H1 (cell line): Measurements from ENCODE around the gene RXRA. TPM values are rescaled to one million over a fixed set of nuclear protein-coding genes. Genes with fewer than 3 reads are reported as not detected.

Experiments
- CTCF ChIA-PET: fragments of 300-600 bp; sonication (Branson Sonifier 250); formaldehyde crosslinking; loops from one replicate; lab custom pipeline; 2021; ENCODE audit not compliant: partially characterized antibody; lab: Charles Lee
- POLR2A ChIA-PET: fragments of 300-600 bp; sonication (Branson Sonifier 250); formaldehyde crosslinking; loops from one replicate; lab custom pipeline; 2021; ENCODE audit warnings: inconsistent platforms; ENCODE audit not compliant: partially characterized antibody; lab: Charles Lee
- DNase-seq, 2 experiments: peaks; one replicate each; pipeline versions ENCODE4 v3.0.0 to v3.0.0-alpha.2; 2010 to 2022; ENCODE audit warnings: low spot score in 2 of 2, low read depth in 1 of 2, mixed read lengths in 1 of 2
- FAIRE-seq: peaks from 2 replicates; lab custom pipeline; 2011; peaks lifted over from hg19 to GRCh38; lab: Jason Lieb, UNC
- H2AFZ ChIP-seq: 2 replicates; pipeline ENCODE4 v1.8.1; 2012; ENCODE audit warnings: low read length, inconsistent platforms
- H2AK5ac ChIP-seq: 2 replicates; pipeline ENCODE4 v1.6.1; 2013; ENCODE audit warnings: low read depth, low read length
- H2BK120ac ChIP-seq: replicated peaks from 2 replicates; pipeline ENCODE3; 2013; ENCODE audit warnings: low read depth, low read length, inconsistent platforms
- H2BK12ac ChIP-seq: 2 replicates; pipeline ENCODE4 v1.6.1; 2013; ENCODE audit warnings: low read depth, low read length
- H2BK15ac ChIP-seq: 2 replicates; pipeline ENCODE4 v1.6.1; 2013; ENCODE audit warnings: low read length
- H2BK20ac ChIP-seq: 2 replicates; pipeline ENCODE4 v1.6.1; 2013; ENCODE audit warnings: low read length
- H2BK5ac ChIP-seq: 2 replicates; pipeline ENCODE4 v1.6.1; 2013; ENCODE audit warnings: low read depth, low read length
- H3K14ac ChIP-seq: 2 replicates; pipeline ENCODE4 v1.6.1; 2013; ENCODE audit warnings: inconsistent platforms; ENCODE audit not compliant: insufficient read length
- H3K18ac ChIP-seq: 2 replicates; pipeline ENCODE4 v1.6.1; 2013; ENCODE audit warnings: low read length; ENCODE audit errors: extremely low read depth
- H3K23ac ChIP-seq: 2 replicates; pipeline ENCODE4 v1.6.1; 2013; ENCODE audit warnings: inconsistent platforms; ENCODE audit not compliant: insufficient read length
- H3K23me2 ChIP-seq: 2 replicates; pipeline ENCODE4 v1.6.1; 2013; ENCODE audit warnings: low read depth, low read length
- H3K27ac ChIP-seq: 2 replicates; pipeline ENCODE4 v1.6.1; 2011; ENCODE audit warnings: low read depth, low read length, inconsistent platforms
- H3K27me3 ChIP-seq, 4 experiments: replicated peaks in 1 of 4; 1 replicate in 1 of 4; 2 replicates in 3 of 4; pipeline versions ENCODE4 v1.6.1 to v1.8.1; 2011 to 2013; ENCODE audit warnings: low read length in 3 of 4, mild to moderate bottlenecking in 3 of 4, inconsistent platforms in 2 of 4, mixed read lengths in 2 of 4, moderate library complexity in 1 of 4; ENCODE audit not compliant: control insufficient read depth in 3 of 4, insufficient read depth in 3 of 4; ENCODE audit errors: extremely low read depth in 1 of 4
- H3K36me3 ChIP-seq, 4 experiments: 2 replicates each; pipeline versions ENCODE4 v1.6.1 to v1.8.1; 2011 to 2013; ENCODE audit warnings: mild to moderate bottlenecking in 4 of 4, low read length in 3 of 4, moderate library complexity in 2 of 4, control low read depth in 1 of 4, inconsistent platforms in 1 of 4; ENCODE audit not compliant: insufficient read depth in 4 of 4, control insufficient read depth in 2 of 4
- H3K4ac ChIP-seq: replicated peaks from 2 replicates; pipeline ENCODE3; 2013; ENCODE audit warnings: low read length, low read depth, mixed read lengths, inconsistent platforms; ENCODE audit not compliant: insufficient read length
- H3K4me1 ChIP-seq, 4 experiments: replicated peaks in 1 of 4; 1 replicate in 1 of 4; 2 replicates in 3 of 4; pipeline versions ENCODE4 v1.6.1 to v1.8.1; 2011 to 2013; ENCODE audit warnings: low read length in 3 of 4, inconsistent platforms in 2 of 4, mixed read lengths in 1 of 4; ENCODE audit not compliant: insufficient read depth in 4 of 4, control insufficient read depth in 3 of 4
- H3K4me2 ChIP-seq, 2 experiments: 2 replicates each; pipeline versions ENCODE4 v1.6.1 to v1.8.1; 2011 to 2013; ENCODE audit warnings: low read depth in 2 of 2, low read length in 2 of 2, control low read depth in 1 of 2, inconsistent platforms in 1 of 2, mild to moderate bottlenecking in 1 of 2; ENCODE audit not compliant: insufficient read depth in 1 of 2
- H3K4me3 ChIP-seq, 4 experiments: fragments of 200-600, 300-600 bp in 1 of 4; sonication (generic), shearing (Covaris generic), sonication (Bioruptor Twin) in 1 of 4; 2 replicates each; pipeline versions ENCODE4 v1.5.1 to v1.8.1; 2011 to 2016; ENCODE audit warnings: low read length in 4 of 4, low read depth in 3 of 4, control low read depth in 2 of 4, inconsistent platforms in 2 of 4, mild to moderate bottlenecking in 2 of 4, mixed read lengths in 1 of 4, moderate library complexity in 1 of 4; ENCODE audit not compliant: insufficient read depth in 2 of 4; ENCODE audit errors: extremely low read depth in 1 of 4
- H3K56ac ChIP-seq: replicated peaks from 2 replicates; pipeline ENCODE3; 2013; ENCODE audit warnings: low read depth, mild to moderate bottlenecking, mixed read lengths, low read length, inconsistent platforms; ENCODE audit not compliant: insufficient read length
- H3K79me1 ChIP-seq: 2 replicates; pipeline ENCODE4 v1.6.1; 2013; ENCODE audit warnings: low read depth, low read length, control low read depth
- H3K79me2 ChIP-seq, 2 experiments: 2 replicates each; pipeline versions ENCODE4 v1.6.1 to v1.8.1; 2012 to 2013; ENCODE audit warnings: low read length in 2 of 2, mild to moderate bottlenecking in 2 of 2, inconsistent platforms in 1 of 2; ENCODE audit not compliant: insufficient read depth in 2 of 2, control insufficient read depth in 1 of 2
- H3K9ac ChIP-seq, 4 experiments: replicated peaks in 1 of 4; 1 replicate in 1 of 4; 2 replicates in 3 of 4; pipeline versions ENCODE4 v1.6.1 to v1.8.1; 2011 to 2013; ENCODE audit warnings: low read depth in 3 of 4, low read length in 3 of 4, control low read depth in 2 of 4, mild to moderate bottlenecking in 2 of 4, moderate library complexity in 2 of 4, inconsistent platforms in 1 of 4; ENCODE audit errors: extremely low read depth in 1 of 4
- H3K9me3 ChIP-seq, 2 experiments: 2 replicates each; pipeline versions ENCODE4 v1.6.1 to v1.8.1; 2012 to 2013; ENCODE audit warnings: mild to moderate bottlenecking in 2 of 2, moderate library complexity in 2 of 2, control low read depth in 1 of 2, inconsistent platforms in 1 of 2, low read depth in 1 of 2, low read length in 1 of 2, mixed read lengths in 1 of 2; ENCODE audit not compliant: insufficient read depth in 2 of 2
- H4K20me1 ChIP-seq, 2 experiments: replicated peaks in 1 of 2; 2 replicates each; pipeline versions ENCODE3 to v1.8.1; 2011 to 2013; ENCODE audit warnings: inconsistent platforms in 2 of 2, low read length in 2 of 2, mild to moderate bottlenecking in 1 of 2; ENCODE audit not compliant: insufficient read depth in 2 of 2, control insufficient read depth in 1 of 2
- H4K5ac ChIP-seq: 2 replicates; pipeline ENCODE4 v1.6.1; 2013; ENCODE audit warnings: low read length, low read depth, mixed read lengths, inconsistent platforms; ENCODE audit not compliant: insufficient read length
- H4K8ac ChIP-seq: 2 replicates; pipeline ENCODE4 v1.8.0; 2013; ENCODE audit warnings: mild to moderate bottlenecking, moderate library complexity, low read length, inconsistent platforms; ENCODE audit not compliant: insufficient read depth; ENCODE audit errors: extremely low read depth
- H4K91ac ChIP-seq: replicated peaks from 2 replicates; pipeline ENCODE3; 2013; ENCODE audit warnings: low read length, mixed read lengths, inconsistent platforms; ENCODE audit not compliant: insufficient read length
- BCL11A ChIP-seq, 2 experiments: IDR thresholded peaks; one replicate each; pipeline ENCODE4 v1.6.1; 2011; ENCODE audit warnings: low read depth in 2 of 2, low read length in 2 of 2, mild to moderate bottlenecking in 2 of 2
- CHD1 ChIP-seq: IDR thresholded peaks from 2 replicates; pipeline ENCODE4 v1.6.1; 2012; ENCODE audit warnings: low read depth, low read length, improper control_type of control experiment
- CREB1 ChIP-seq: IDR thresholded peaks from 2 replicates; pipeline ENCODE4 v1.6.1; 2012; ENCODE audit warnings: inconsistent platforms
- EP300 ChIP-seq, 2 experiments: IDR thresholded peaks; 1 replicate in 1 of 2; 2 replicates in 1 of 2; pipeline ENCODE4 v1.6.1; 2011 to 2012; ENCODE audit warnings: low read depth in 2 of 2, low read length in 2 of 2, mild to moderate bottlenecking in 2 of 2, borderline replicate concordance in 1 of 2, inconsistent platforms in 1 of 2, moderate library complexity in 1 of 2
- FOSL1 ChIP-seq: IDR thresholded peaks from 2 replicates; pipeline ENCODE4 v1.6.1; 2011; ENCODE audit warnings: mild to moderate bottlenecking, low read depth, low read length, moderate library complexity; ENCODE audit not compliant: insufficient read depth
- GTF2F1 ChIP-seq: IDR thresholded peaks from 2 replicates; pipeline ENCODE4 v1.6.1; 2012; ENCODE audit warnings: low read depth, low read length, improper control_type of control experiment, borderline replicate concordance
- HDAC2 ChIP-seq, 2 experiments: fragments of 300-600 bp in 1 of 2; sonication (generic) in 1 of 2; IDR thresholded peaks; 2 replicates each; pipeline ENCODE4 v1.6.1; 2011 to 2012; ENCODE audit warnings: low read depth in 2 of 2, low read length in 2 of 2, mild to moderate bottlenecking in 2 of 2, moderate library complexity in 2 of 2, borderline replicate concordance in 1 of 2, inconsistent platforms in 1 of 2
- PHF8 ChIP-seq: fragments of 200-600 bp; sonication (generic); conservative IDR thresholded peaks from 2 replicates; pipeline ENCODE4 v1.7.1; 2012; ENCODE audit warnings: low read depth, mild to moderate bottlenecking, inconsistent platforms, low read length, moderate library complexity
- POLR2A ChIP-seq, 2 experiments: IDR thresholded peaks; 1 replicate in 1 of 2; 2 replicates in 1 of 2; pipeline ENCODE4 v1.6.1; 2011; ENCODE audit warnings: low read depth in 2 of 2, low read length in 2 of 2, mild to moderate bottlenecking in 2 of 2; ENCODE audit errors: control extremely low read depth in 1 of 2
- POU5F1 ChIP-seq: IDR thresholded peaks from 2 replicates; pipeline ENCODE4 v1.6.1; 2011; ENCODE audit warnings: low read depth, mild to moderate bottlenecking, low read length, moderate library complexity
- RFX5 ChIP-seq: IDR thresholded peaks from 2 replicates; pipeline ENCODE4 v1.6.1; 2011; ENCODE audit warnings: low read depth, low read length, improper control_type of control experiment, borderline replicate concordance
- RNF2 ChIP-seq: fragments of 200-900, 300-1000 bp; sonication (generic); IDR thresholded peaks from 2 replicates; pipeline ENCODE4 v1.7.1; 2016; ENCODE audit warnings: borderline replicate concordance, low read depth, mild to moderate bottlenecking, antibody characterized with exemption, low read length; ENCODE audit not compliant: poor library complexity, severe bottlenecking; ENCODE audit errors: missing control alignments
- SRF ChIP-seq: IDR thresholded peaks from 2 replicates; pipeline ENCODE4 v1.6.1; 2011; ENCODE audit warnings: mild to moderate bottlenecking, low read depth, low read length, moderate library complexity
- TAF7 ChIP-seq: optimal IDR thresholded peaks from 2 replicates; pipeline ENCODE3; 2011; ENCODE audit warnings: low read depth, mild to moderate bottlenecking, inconsistent platforms, low read length, moderate library complexity, borderline replicate concordance
- WGBS, 2 experiments: shearing (Covaris generic) in 1 of 2; methylation state at CpG; one replicate each; pipeline versions ENCODE4 v1.1.6 to v1.1.7; 2013 to 2015; ENCODE audit warnings: low lambda C conversion rate in 2 of 2, mixed read lengths in 2 of 2, inconsistent platforms in 1 of 2, low coverage in 1 of 2, missing lambda C conversion rate in 1 of 2; ENCODE audit not compliant: insufficient replicate concordance in 2 of 2, insufficient coverage in 1 of 2, insufficient read length in 1 of 2; ENCODE audit errors: extremely low coverage in 1 of 2, missing lambda C conversion rate in 1 of 2; 5-methylcytosine and 5-hydroxymethylcytosine counted together
- polyA plus RNA-seq, 7 experiments: library from polyadenylated mRNA; depleted of rRNA in 3 of 7; stranded (reverse) in 5 of 7; unstranded in 2 of 7; fragments of >200 nt in 5 of 7; fragments of 200-250 nt in 2 of 7; gene quantifications; 1 replicate in 5 of 7; 2 replicates in 1 of 7; 4 replicates in 1 of 7; pipeline versions ENCODE4 v1.2.1 to v1.2.3, GENCODE V29; 2011 to 2013; ENCODE audit warnings: missing spikeins in 2 of 7, mixed read lengths in 2 of 7
- total RNA-seq: library from RNA; stranded (reverse); fragmentation: NEBNext Ultra II Directional; extraction: Animal tissue kit (Norgen Biotek cat#: 25700); gene quantifications from 2 replicates; pipeline ENCODE4 v1.2.1, GENCODE V29; 2021

RXRA gene
- total and polyA plus RNA-seq, 2 of the 8 experiments (the other 6 are each of a cell fraction or from before 2014, with no cell fraction given): 9.8 to 29.4 TPM

- Histone ChIP-seq H4K5ac (no peak overlapping the region), H3K4me1 (peaks cover 0 to 14% (median 8%) of the 10 kb centered on the region in 4 experiments; a peak in 6 of 7 replicates), H3K4me2 (no peak overlapping the region), H3K36me3 (no peaks in the 10 kb centered on the region), H3K9ac (no peak overlapping the region), H3K79me2 (peaks cover 0 to 42% of the 10 kb centered on the region in 2 experiments; a peak in 2 of 4 replicates), H3K79me1 (peaks cover 33% of the 10 kb centered on the region), H3K4ac (no peak overlapping the region), H2BK12ac (no peak overlapping the region), H4K91ac (no peak overlapping the region), H2AK5ac (no peak overlapping the region), H2AFZ (no peak overlapping the region), H2BK15ac (no peak overlapping the region), H3K4me3 (no peak overlapping the region), H3K27me3 (no peaks in the 10 kb centered on the region), H4K20me1 (peaks cover 21 to 26% of the 10 kb centered on the region in 2 experiments), H3K18ac (no peak overlapping the region), H2BK5ac (no peak overlapping the region; the same call in 1 of the 2 replicates), H3K23me2 (peaks cover 5% of the 10 kb centered on the region; the same call in 1 of the 2 replicates), H3K27ac (no peak overlapping the region), H3K56ac (no peak overlapping the region), H3K23ac (no peak overlapping the region), H3K9me3 (no peaks in the 10 kb centered on the region), H3K14ac (no peak overlapping the region), H4K8ac (peak overlapping the region; percentile 15; the same call in 1 of the 2 replicates), H2BK20ac (no peak overlapping the region), H2BK120ac (no peak overlapping the region)
- ChIA-PET CTCF (interaction anchor here (1.5 kb wide), 1 partner anchor 9 kb away, joined by 4 read pairs; no protein-coding TSS in a partner anchor), POLR2A (no interaction called here)
- DNase-seq (no peak), FAIRE-seq (no peak)
- 94% methylated on average over 17 of the region's 17 CpGs; no CpG with 5 or more reads in 1 of the 2 experiments for WGBS, 2 experiments
- TF ChIP-seq POLR2A (IDR thresholded peaks at IDR 0.05; ENCODE audit: control extremely low read depth in 1 of 2, low read depth in 2 of 2, low read length in 2 of 2) (no peak), GTF2F1 (no peak), BCL11A (IDR thresholded peaks at IDR 0.05; ENCODE audit: low read depth in 2 of 2, low read length in 2 of 2) (no peak), RFX5 (no peak), FOSL1 (no peak), CREB1 (no peak), CHD1 (no peak), POU5F1 (no peak), SRF (no peak), PHF8 (no peak), HDAC2 (IDR thresholded peaks at IDR 0.05; ENCODE audit: borderline replicate concordance in 1 of 2, low read depth in 2 of 2, low read length in 2 of 2) (no peak), TAF7 (no peak), RNF2 (no peak), EP300 (IDR thresholded peaks at IDR 0.05; ENCODE audit: borderline replicate concordance in 1 of 2, low read depth in 2 of 2, low read length in 2 of 2) (no peak)
Measured at GRCh38 chr9:134373953-134374300, 47.7 kb downstream of the RXRA start.
